Muscle of arm (tissue), 14 donors: ENCODE data around the gene ZBTB8OS. TPM values are rescaled to one million over a fixed set of nuclear protein-coding genes. Genes with fewer than 3 reads are reported as not detected.
"Not testable (repeated sequence)": the region's sequence is repeated elsewhere in the genome, so short reads cannot be mapped to it uniquely, and the experiment has no call there.

ENCODE experiments used
- DNase-seq: peaks from one replicate; pipeline ENCODE4 v3.0.0-alpha.2; 2013
- long read RNA-seq, 11 donors: transcript quantifications; one replicate each; lab custom pipeline, GENCODE V29; 2026
- polyA plus RNA-seq, 12 donors: library from polyadenylated mRNA; unstranded; fragments of 120-200 nt; gene quantifications; one replicate each; pipeline ENCODE4 v1.2.1, GENCODE V29; 2013; ENCODE audit not compliant: insufficient read length in 12 of 12

The ZBTB8OS gene
- 10 to 100 TPM in 11 of 12 donors, not detected in 1; 19.7 to 40.5 (median 27.5) TPM for polyA plus RNA-seq
- long read RNA-seq, donor 1, transcript ZBTB8OS-208 (7 exons, 1,601 nt) = major isoform, 6 of 14 reads
- long read RNA-seq, donor 1, partial matches to known transcripts = 5 of 14 reads
- long read RNA-seq, donor 1, other reads (novel, unspliced or antisense) = 0 of 14 reads
- long read RNA-seq, donor 2, transcript ZBTB8OS-208 (7 exons, 1,601 nt) = major isoform, 5 of 97 reads
- long read RNA-seq, donor 2, partial matches to known transcripts = 89 of 97 reads
- long read RNA-seq, donor 2, other reads (novel, unspliced or antisense) = 0 of 97 reads
- long read RNA-seq, donor 3, partial matches to known transcripts = 6 of 10 reads
- long read RNA-seq, donor 3, other reads (novel, unspliced or antisense) = 0 of 10 reads
- long read RNA-seq, donor 4, partial matches to known transcripts = 0 of 3 reads
- long read RNA-seq, donor 4, other reads (novel, unspliced or antisense) = 0 of 3 reads
- long read RNA-seq, donor 5, partial matches to known transcripts = 0 of 8 reads
- long read RNA-seq, donor 5, other reads (novel, unspliced or antisense) = 0 of 8 reads
- long read RNA-seq, donor 6, partial matches to known transcripts = 0 of 6 reads
- long read RNA-seq, donor 6, other reads (novel, unspliced or antisense) = 0 of 6 reads
- long read RNA-seq, donor 7 = 0 reads
- long read RNA-seq, donor 8, partial matches to known transcripts = 0 of 8 reads
- long read RNA-seq, donor 8, other reads (novel, unspliced or antisense) = 0 of 8 reads
- long read RNA-seq, donor 9, partial matches to known transcripts = 0 of 4 reads
- long read RNA-seq, donor 9, other reads (novel, unspliced or antisense) = 0 of 4 reads
- long read RNA-seq, donor 10, partial matches to known transcripts = 0 of 6 reads
- long read RNA-seq, donor 10, other reads (novel, unspliced or antisense) = 0 of 6 reads
- long read RNA-seq, donor 11, partial matches to known transcripts = 0 of 8 reads
- long read RNA-seq, donor 11, other reads (novel, unspliced or antisense) = 5 of 8 reads

- peak; percentile 95 for DNase-seq
These were observed at the start of gene ZBTB8OS for GRCh38 chr1:32650248-32650751. Gene ZBTB8OS (minus strand): TSS chr1:32650550. CDS start chr1:32650529, 21 bp downstream.

DNA sequence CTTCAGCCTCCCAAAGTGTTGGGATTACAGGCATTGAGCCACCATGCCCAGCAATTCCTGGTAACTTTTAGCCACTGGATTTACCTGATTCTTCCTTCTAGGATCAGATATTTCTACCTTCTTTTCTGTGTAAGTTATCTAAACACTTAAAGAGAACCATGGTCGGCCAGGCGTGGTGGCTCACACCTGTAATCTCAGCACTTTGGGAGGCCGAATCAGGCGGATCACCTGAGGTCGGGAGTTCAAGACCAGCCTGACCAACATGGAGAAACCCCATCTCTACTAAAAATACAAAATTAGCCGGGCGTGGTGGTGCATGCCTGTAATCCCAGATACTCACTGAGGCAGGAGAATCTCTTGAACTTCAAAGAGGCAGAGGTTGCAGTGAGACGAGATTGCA is 46.6 kb upstream of the ZBTB8OS start:
- DNase-seq = not testable (repeated sequence)

- no peak for DNase-seq
These were observed 45.7 kb upstream of the ZBTB8OS start for GRCh38 chr1:32696041-32696440.

GRCh38 chr1:32695098-32695904 is 45.0 kb upstream of the ZBTB8OS start:
- no peak for DNase-seq

- no peak for DNase-seq
These were observed 43.3 kb upstream of the ZBTB8OS start for GRCh38 chr1:32693455-32694174.

- DNase-seq = no peak
These were observed 36.0 kb upstream of the ZBTB8OS start for GRCh38 chr1:32686387-32686786.

- DNase-seq = no peak
These were observed 35.1 kb upstream of the ZBTB8OS start for GRCh38 chr1:32685498-32685897.

DNA sequence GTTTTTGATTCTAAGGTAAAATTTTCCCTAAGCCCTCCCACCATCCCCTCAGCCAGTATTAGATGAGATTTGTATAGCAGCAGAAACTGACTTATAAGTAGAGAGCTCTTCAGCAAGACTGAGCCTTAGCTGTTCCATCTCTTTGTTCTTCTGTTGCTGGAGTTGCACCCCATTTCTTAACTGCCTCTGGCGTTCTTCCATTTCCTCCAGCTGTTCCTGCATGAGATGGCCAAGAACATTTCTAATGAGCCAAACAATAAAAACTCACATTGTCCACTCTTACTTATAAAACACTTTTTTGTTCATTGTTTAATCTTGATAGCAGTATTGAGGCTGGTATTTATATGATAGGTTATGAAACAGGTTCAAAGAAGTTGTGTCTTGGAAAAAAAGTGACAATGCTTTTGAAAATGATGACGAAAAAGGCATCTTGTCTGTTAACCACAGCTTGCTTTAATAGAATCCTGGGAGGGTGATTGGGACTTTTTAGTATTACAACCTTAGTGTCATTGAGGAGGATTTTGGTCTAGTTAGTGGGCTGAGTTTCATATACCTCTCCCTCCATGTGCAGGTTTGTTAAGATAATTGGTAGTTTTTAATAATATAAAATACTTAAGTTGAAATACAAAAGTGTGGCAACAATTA is 33.9 kb upstream of the ZBTB8OS start:
- DNase-seq = peak; percentile 65

DNA sequence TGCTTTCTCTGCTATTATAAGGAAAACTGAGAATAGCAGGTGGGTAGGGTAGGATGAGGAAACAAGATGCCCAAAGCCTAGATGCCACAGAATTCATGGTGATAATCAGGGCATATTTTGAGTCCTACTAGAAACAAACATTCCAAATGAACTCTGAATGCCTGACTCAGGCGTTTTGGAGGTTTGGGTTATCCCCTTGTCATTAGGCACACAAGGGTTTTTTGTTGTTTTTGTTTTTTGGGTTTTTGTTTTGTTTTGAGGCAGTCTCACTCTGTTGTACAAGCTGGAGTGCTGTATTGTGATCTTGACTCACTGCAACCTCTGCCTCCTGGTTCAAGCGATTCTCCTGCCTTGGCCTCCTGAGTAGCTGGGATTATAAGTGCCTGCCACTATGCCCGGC is 33.0 kb upstream of the ZBTB8OS start:
- no peak for DNase-seq

DNA sequence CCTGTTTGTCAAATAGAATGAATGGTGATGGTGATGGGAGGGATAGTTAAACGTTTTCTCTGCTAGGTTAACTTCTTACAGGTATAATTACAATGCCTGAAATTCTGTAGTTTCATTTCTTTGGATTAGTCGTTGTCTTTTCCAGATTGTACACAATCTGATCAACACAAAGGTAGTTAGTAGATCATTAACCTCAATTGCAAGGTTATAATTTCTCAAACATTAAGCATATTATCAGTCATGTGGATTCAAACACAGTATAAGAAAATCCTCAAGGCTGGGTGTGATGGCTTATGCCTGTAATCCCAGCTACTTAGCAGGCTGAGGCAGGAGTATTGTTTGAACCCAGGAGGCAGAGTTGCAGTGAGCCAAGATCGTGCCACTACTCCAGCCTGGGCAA is 31.6 kb upstream of the ZBTB8OS start:
- no peak for DNase-seq

DNA sequence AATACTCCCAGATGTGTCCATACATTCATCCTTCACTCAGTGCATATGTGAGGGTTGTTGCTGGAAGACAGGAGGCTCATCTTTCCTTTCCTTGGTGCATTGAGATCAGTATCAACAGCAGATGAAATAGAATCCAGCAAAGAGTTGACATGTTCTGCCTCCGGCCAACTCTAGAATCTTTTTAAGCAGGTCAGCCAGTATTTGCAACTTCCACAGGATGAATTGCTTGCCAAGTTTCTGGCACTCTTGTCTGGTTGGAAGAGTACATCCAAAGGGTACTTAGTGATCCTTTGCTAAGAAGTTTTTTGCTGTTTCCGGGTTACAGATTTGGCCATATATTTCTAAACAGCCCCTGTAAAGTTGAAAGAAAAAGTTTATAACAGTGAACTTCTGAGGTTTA is 31.2 kb upstream of the ZBTB8OS start:
- no peak for DNase-seq

DNA sequence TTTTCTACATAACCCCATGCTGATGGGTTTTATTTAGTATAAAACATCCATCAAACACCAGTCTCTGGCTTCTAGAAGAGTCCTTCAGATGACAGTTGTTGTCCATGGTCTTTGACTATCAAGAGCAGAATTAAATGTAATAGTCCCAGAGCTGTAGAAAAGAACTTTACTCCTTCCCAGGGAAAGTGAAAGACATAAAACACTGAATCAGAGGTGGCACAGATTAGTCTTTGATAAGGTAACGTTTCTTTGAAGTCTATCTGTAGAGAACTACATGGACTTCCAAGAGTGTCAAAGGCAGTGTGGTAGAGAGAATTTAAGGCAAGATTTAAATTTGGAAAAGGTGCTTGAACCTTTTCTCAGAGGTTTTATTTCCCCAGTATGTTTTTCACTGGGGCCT is 30.3 kb upstream of the ZBTB8OS start:
- DNase-seq = no peak

- not testable (repeated sequence) for DNase-seq
These were observed 29.6 kb upstream of the ZBTB8OS start for GRCh38 chr1:32679993-32680392.

DNA sequence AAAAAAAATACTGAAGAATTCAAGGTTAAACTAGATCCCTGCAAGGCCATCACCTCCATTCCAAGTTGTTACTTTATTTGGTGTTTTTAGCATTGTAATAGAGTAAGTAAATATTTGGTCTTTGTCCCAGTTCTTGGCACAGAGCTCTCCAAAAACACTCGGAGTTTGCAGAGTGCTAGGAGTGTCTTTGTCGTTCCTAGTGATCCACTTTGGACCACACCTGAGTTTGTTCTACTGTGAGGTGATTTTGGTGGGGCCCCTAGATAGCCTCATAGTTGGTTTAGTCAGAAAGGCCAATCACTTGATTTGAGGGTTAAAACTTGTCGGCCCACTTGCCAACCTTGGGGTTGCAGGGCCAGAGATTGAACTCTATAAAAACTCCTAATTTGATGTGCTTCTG is 26.6 kb upstream of the ZBTB8OS start:
- no peak for DNase-seq

DNA sequence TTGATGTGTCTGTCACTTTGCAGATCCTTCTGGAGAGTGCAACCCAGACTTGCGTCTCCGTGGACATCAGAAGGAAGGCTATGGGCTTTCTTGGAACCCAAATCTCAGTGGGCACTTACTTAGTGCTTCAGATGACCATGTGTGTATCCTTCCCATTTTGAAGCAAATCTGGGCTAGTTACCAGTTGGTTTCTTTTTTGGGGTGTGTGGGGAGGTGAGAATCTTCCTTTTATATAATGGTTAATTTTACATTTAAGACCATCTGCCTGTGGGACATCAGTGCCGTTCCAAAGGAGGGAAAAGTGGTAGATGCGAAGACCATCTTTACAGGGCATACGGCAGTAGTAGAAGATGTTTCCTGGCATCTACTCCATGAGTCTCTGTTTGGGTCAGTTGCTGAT is 18.4 kb upstream of the ZBTB8OS start:
- DNase-seq = not testable (repeated sequence)

GRCh38 chr1:32666901-32667566 is 16.7 kb upstream of the ZBTB8OS start:
- DNase-seq = no peak

GRCh38 chr1:32665915-32666314 is 15.6 kb upstream of the ZBTB8OS start:
- DNase-seq = no peak

DNA sequence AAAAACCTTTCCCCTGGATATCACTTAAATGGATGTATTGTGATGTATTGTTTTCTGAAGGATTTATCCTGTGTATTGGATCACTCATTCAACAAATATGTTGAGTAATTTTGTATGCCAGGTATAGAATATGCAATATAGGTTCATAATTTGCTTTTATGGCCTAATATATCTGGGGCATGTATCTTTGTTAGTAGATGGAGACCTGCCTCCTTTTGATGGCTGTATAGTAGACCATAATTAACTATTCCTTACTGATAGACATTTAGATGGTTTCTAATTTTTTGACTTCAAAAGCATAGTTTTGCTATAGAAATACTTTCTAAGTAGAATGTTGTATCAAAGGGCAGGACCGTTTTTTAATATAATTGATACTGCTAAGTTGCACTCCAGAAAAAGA is 9.2 kb upstream of the ZBTB8OS start:
- DNase-seq = no peak

GRCh38 chr1:32652244-32652962 is 2.1 kb upstream of the ZBTB8OS start:
- DNase-seq = no peak
